Measurements from ENCODE around the gene ZG16B.

ZG16B gene

DNA sequence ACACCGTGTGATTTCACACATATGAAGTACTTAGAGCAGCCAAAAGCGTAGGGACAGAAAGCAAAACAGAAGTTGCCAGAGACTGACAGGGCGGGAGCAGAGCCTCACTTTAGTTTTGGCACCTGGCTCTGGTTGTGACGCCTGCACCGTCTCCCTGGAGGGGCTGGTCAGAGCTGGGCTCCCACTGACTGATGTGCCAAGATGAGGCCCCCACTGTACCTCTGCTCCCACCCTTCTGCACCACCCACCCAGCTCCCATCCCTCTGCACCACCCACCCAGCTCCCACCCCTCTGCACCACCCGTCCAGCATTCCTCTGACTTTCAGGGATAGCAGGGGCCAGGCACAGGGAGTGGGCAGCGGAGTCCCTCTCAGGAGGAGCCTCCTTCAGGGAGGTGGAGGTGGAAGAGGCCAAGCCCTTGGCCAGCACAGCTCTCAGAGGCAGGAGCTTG lies 16.3 kb upstream of the ZG16B start:
- in situ Hi-C loops (cut with MboI; ENCODE audit: low pct_unique_long_range_greater_than_20kb, low sequenced_read_pairs, unreplicated experiment), result no loop called here
- TF ChIP-seq, protein P1, sequence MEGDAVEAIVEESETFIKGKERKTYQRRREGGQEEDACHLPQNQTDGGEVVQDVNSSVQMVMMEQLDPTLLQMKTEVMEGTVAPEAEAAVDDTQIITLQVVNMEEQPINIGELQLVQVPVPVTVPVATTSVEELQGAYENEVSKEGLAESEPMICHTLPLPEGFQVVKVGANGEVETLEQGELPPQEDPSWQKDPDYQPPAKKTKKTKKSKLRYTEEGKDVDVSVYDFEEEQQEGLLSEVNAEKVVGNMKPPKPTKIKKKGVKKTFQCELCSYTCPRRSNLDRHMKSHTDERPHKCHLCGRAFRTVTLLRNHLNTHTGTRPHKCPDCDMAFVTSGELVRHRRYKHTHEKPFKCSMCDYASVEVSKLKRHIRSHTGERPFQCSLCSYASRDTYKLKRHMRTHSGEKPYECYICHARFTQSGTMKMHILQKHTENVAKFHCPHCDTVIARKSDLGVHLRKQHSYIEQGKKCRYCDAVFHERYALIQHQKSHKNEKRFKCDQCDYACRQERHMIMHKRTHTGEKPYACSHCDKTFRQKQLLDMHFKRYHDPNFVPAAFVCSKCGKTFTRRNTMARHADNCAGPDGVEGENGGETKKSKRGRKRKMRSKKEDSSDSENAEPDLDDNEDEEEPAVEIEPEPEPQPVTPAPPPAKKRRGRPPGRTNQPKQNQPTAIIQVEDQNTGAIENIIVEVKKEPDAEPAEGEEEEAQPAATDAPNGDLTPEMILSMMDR (IDR thresholded peaks at IDR 0.05; ENCODE audit: extremely low read depth, insufficient read depth, missing control alignments), result no peak
- DNase-seq (ENCODE audit: low spot score), result no peak

GRCh38 chr16:2814551-2815298 lies 15.4 kb upstream of the ZG16B start:
- no peak for DNase-seq (ENCODE audit: low spot score)
- in situ Hi-C loops (cut with MboI; ENCODE audit: low pct_unique_long_range_greater_than_20kb, low sequenced_read_pairs, unreplicated experiment), result no loop called here
- TF ChIP-seq, protein P1 (IDR thresholded peaks at IDR 0.05; ENCODE audit: extremely low read depth, insufficient read depth, missing control alignments), result no peak

- in situ Hi-C loops (cut with MboI; ENCODE audit: low pct_unique_long_range_greater_than_20kb, low sequenced_read_pairs, unreplicated experiment), result no loop called here
- no peak for DNase-seq (ENCODE audit: low spot score)
- TF ChIP-seq, protein P1 (IDR thresholded peaks at IDR 0.05; ENCODE audit: extremely low read depth, insufficient read depth, missing control alignments), result no peak
Measured at GRCh38 chr16:2815299-2815771, 14.8 kb upstream of the ZG16B start.

DNA sequence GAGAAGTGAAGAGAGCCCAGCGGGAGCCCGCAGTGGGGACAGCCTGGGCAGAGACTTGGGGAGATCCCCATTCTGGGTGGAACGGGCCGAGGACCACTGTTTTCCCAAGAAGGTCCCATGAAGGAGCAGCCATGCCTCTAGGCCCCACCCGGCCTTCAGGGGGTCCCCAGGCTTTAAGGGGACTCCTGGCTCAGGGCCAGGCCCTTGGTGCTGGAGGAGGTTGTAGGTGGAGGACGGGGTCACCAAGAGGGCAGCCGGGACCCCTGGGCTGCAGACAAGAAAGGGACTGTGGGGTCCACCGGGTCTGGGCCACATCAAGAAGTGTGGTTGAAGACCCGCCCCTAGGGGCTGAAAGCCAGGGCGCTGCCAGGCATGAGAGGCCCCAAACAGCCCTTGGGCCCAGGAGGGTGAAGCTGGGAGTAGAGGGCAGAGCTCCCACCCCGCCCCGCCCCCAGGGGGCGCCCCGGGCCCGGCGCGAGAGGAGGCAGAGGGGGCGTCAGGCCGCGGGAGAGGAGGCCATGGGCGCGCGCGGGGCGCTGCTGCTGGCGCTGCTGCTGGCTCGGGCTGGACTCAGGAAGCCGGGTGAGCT lies 13.3 kb upstream of the ZG16B start, which contains the start of gene PRSS21:
Gene PRSS21 (plus strand): TSS at position 487 of the 589 bp plus-strand sequence. CDS start 32 bp downstream, at position 519.
- in situ Hi-C loops (cut with MboI; ENCODE audit: low pct_unique_long_range_greater_than_20kb, low sequenced_read_pairs, unreplicated experiment), result no loop called here
- peak; percentile 69 for DNase-seq (ENCODE audit: low spot score)
- TF ChIP-seq, protein P1 (IDR thresholded peaks at IDR 0.05; ENCODE audit: extremely low read depth, insufficient read depth, missing control alignments), result peak; percentile 25

GRCh38 chr16:2817340-2818271 lies 12.5 kb upstream of the ZG16B start:
- TF ChIP-seq, protein P1 (IDR thresholded peaks at IDR 0.05; ENCODE audit: extremely low read depth, insufficient read depth, missing control alignments), result no peak
- in situ Hi-C loops (cut with MboI; ENCODE audit: low pct_unique_long_range_greater_than_20kb, low sequenced_read_pairs, unreplicated experiment), result no loop called here
- no peak for DNase-seq (ENCODE audit: low spot score)

- TF ChIP-seq, protein P1 (IDR thresholded peaks at IDR 0.05; ENCODE audit: extremely low read depth, insufficient read depth, missing control alignments), result no peak
- in situ Hi-C loops (cut with MboI; ENCODE audit: low pct_unique_long_range_greater_than_20kb, low sequenced_read_pairs, unreplicated experiment), result no loop called here
- DNase-seq (ENCODE audit: low spot score), result no peak
Measured at GRCh38 chr16:2818272-2818876, 11.7 kb upstream of the ZG16B start.
